ENCODE measurements around the gene USP25.
A peak's percentile ranks its signal among the peaks of the same experiment; 100 is the strongest.

The USP25 gene, protein sequence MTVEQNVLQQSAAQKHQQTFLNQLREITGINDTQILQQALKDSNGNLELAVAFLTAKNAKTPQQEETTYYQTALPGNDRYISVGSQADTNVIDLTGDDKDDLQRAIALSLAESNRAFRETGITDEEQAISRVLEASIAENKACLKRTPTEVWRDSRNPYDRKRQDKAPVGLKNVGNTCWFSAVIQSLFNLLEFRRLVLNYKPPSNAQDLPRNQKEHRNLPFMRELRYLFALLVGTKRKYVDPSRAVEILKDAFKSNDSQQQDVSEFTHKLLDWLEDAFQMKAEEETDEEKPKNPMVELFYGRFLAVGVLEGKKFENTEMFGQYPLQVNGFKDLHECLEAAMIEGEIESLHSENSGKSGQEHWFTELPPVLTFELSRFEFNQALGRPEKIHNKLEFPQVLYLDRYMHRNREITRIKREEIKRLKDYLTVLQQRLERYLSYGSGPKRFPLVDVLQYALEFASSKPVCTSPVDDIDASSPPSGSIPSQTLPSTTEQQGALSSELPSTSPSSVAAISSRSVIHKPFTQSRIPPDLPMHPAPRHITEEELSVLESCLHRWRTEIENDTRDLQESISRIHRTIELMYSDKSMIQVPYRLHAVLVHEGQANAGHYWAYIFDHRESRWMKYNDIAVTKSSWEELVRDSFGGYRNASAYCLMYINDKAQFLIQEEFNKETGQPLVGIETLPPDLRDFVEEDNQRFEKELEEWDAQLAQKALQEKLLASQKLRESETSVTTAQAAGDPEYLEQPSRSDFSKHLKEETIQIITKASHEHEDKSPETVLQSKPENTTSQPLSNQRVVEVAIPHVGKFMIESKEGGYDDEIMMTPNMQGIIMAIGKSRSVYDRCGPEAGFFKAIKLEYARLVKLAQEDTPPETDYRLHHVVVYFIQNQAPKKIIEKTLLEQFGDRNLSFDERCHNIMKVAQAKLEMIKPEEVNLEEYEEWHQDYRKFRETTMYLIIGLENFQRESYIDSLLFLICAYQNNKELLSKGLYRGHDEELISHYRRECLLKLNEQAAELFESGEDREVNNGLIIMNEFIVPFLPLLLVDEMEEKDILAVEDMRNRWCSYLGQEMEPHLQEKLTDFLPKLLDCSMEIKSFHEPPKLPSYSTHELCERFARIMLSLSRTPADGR

DNA sequence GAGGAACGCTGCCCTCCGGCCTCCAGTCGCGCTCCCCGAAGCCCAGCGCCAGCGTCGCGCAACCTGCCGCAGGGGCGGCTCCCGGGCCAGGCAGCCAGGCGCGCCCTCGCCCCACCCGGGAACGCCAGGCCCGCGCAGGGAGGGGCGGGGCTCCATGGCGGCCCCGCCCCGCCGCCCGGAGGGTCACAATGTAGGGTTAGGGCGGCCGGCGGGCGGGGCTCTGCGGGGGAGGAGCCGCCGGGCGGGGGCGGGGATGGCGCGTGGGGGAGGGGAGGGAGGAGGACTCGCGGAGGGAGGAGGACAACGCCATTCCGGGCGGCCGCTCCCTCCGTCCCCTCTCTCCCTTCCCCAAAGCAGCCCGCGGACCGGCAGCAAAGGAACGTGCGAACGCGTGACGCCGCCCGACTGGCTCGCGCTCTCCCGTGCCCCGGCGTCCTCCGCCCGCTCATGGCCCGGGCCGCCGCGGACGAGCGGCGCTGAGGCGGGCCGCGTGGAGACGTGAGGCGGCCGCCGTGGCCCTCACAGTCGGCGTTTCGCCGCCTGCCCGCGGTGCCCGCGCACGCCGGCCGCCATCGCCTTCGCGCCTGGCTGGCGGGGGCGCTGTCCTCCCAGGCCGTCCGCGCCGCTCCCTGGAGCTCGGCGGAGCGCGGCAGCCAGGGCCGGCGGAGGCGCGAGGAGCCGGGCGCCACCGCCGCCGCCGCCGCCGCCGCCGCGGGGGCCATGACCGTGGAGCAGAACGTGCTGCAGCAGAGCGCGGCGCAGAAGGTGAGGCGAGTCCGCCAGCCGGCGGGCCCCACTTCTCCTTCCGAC lies at the start of gene USP25:
Gene USP25 (plus strand): TSS at position 309 of the 810 bp plus-strand sequence. CDS start 412 bp downstream, at position 721.
- no peak for DNase-seq (ENCODE audit: extremely low read depth, low read depth)
- TF ChIP-seq, protein P1, sequence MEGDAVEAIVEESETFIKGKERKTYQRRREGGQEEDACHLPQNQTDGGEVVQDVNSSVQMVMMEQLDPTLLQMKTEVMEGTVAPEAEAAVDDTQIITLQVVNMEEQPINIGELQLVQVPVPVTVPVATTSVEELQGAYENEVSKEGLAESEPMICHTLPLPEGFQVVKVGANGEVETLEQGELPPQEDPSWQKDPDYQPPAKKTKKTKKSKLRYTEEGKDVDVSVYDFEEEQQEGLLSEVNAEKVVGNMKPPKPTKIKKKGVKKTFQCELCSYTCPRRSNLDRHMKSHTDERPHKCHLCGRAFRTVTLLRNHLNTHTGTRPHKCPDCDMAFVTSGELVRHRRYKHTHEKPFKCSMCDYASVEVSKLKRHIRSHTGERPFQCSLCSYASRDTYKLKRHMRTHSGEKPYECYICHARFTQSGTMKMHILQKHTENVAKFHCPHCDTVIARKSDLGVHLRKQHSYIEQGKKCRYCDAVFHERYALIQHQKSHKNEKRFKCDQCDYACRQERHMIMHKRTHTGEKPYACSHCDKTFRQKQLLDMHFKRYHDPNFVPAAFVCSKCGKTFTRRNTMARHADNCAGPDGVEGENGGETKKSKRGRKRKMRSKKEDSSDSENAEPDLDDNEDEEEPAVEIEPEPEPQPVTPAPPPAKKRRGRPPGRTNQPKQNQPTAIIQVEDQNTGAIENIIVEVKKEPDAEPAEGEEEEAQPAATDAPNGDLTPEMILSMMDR (IDR thresholded peaks at IDR 0.05; ENCODE audit: low read depth, low read length, missing control alignments) = no peak
- peak within 1 kb of the TSS; percentile 93 for H3K4me3 ChIP-seq (replicated peaks; ENCODE audit: low read depth, low read length)

DNA sequence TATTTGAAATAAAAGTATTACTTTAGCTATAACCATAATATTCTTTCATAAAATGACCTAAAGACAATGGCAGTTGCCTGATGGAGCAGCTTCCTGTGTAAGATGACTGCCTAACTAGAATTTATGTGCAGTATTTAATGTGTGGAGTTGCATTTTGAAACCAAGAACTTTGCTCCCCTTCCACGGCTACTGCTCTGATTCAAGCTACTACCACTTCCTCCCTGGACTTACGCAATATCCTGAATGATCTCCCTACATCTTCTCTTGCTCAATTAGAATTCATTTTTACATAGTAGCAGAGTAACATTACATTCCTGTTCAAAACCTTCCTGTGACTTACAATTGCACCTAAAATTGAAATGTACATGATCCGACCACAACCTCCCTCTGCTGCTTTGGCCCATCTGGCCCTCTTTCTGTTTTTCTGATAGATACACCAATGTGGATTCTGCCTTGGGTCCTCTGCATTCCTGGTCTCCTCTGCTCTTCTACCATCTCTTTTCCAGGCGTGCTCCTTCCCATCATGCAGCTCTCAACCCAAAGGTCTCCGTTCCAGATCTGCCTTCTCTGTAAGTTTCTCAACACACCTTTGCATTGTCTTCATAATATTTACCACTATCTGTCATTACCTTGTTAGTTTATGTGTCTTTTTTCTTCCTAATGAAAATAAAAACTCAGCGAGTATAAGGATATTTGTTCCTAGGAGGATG lies 47.4 kb upstream of the USP25 start:
- TF ChIP-seq, protein P1 (IDR thresholded peaks at IDR 0.05; ENCODE audit: low read depth, low read length, missing control alignments) = no peak
- peak; percentile 24 for DNase-seq (ENCODE audit: extremely low read depth, low read depth)
- no peak overlapping the region for H3K4me3 ChIP-seq (replicated peaks; ENCODE audit: low read depth, low read length)

DNA sequence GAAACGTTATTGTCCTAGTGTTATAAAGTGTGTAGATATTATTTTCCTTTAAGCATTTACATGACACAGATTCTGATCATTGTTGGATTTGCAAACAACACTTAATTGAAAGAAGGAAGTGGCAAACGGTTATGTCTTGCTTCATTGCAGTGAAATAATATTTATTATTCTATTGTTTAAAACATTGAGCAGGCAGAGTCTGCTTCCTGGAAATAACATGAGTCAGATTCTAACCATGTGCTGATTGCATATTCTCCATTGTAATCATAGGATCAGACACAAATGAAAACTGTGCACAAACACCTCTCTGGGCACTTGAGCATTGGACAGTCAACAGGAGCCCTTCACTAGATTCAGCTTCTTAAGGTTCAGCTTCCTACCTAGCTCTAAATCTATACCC lies 46.8 kb upstream of the USP25 start:
- DNase-seq (ENCODE audit: extremely low read depth, low read depth) = no peak
- TF ChIP-seq, protein P1 (IDR thresholded peaks at IDR 0.05; ENCODE audit: low read depth, low read length, missing control alignments) = no peak
- no peak overlapping the region for H3K4me3 ChIP-seq (replicated peaks; ENCODE audit: low read depth, low read length)

DNA sequence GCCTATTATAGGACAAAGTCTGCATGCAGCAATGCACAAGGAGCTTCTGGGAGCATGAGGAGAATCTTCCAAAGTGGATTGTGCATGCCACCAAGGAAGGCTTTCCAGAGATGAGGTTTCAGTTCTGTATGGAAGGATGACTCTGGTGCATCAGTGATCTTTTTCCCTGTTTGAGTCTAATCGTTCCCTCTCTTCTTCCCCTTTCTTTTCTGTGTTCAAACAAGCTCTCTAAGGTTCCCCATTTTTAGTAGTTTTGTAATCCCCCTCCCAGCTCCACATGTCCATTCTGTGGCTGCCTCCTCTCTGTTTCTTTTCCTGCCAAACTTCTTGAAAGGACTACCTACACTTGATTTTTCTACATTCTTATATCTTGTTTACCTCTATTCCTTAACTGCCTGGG lies 43.3 kb upstream of the USP25 start:
- no peak overlapping the region for H3K4me3 ChIP-seq (replicated peaks; ENCODE audit: low read depth, low read length)
- TF ChIP-seq, protein P1 (IDR thresholded peaks at IDR 0.05; ENCODE audit: low read depth, low read length, missing control alignments) = no peak
- DNase-seq (ENCODE audit: extremely low read depth, low read depth) = no peak

DNA sequence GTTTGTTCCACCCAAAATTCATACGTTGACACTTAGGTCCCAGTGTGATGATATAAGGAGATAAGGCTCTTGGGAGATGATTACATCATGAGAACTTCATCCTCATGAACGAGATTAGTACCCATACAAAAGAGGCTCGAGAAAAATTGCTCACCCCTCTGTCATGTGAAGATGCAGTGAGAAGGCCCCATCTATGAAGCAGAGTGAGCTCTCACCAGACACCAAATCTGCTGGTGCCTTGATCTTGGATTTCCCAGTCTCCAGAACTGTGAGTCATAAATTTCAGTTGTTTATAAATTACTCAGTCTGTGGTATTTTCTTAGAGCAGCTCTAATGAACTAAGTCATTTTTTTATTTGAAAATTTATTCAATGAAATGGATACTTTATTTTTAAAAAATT lies 42.6 kb upstream of the USP25 start:
- TF ChIP-seq, protein P1 (IDR thresholded peaks at IDR 0.05; ENCODE audit: low read depth, low read length, missing control alignments) = no peak
- H3K4me3 ChIP-seq (replicated peaks; ENCODE audit: low read depth, low read length) = no peak overlapping the region
- DNase-seq (ENCODE audit: extremely low read depth, low read depth) = peak; percentile 12
